Measurements from ENCODE around the gene UNC5A.

Gene UNC5A

GRCh38 chr5:176847148-176847547 lies 36.8 kb downstream of the UNC5A start:
- no peak for DNase-seq

- DNase-seq: no peak
These were observed 37.4 kb downstream of the UNC5A start for GRCh38 chr5:176847726-176848290.

DNA sequence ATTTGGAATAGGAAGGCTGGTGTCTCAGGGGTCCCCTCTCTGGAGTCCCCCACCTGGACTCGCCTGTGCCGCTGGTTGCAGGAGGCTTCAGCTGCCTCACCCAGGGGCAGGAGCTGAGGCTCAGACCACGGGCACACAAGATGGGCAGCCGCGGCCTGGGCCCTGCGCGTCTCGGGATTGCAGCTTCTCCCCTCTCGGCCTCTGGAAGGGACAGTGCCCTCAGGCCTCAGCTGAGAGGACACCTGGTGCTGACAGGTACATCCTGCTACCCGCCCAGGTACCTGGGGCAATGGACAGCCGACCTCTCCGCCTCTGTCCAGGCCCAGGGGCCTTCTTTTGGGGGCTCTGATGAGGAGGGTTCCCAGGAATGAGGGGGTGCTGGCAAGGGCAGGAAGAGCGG lies 38.3 kb downstream of the UNC5A start:
- no peak for DNase-seq

GRCh38 chr5:176849611-176850227 lies 39.4 kb downstream of the UNC5A start:
- no peak for DNase-seq

DNA sequence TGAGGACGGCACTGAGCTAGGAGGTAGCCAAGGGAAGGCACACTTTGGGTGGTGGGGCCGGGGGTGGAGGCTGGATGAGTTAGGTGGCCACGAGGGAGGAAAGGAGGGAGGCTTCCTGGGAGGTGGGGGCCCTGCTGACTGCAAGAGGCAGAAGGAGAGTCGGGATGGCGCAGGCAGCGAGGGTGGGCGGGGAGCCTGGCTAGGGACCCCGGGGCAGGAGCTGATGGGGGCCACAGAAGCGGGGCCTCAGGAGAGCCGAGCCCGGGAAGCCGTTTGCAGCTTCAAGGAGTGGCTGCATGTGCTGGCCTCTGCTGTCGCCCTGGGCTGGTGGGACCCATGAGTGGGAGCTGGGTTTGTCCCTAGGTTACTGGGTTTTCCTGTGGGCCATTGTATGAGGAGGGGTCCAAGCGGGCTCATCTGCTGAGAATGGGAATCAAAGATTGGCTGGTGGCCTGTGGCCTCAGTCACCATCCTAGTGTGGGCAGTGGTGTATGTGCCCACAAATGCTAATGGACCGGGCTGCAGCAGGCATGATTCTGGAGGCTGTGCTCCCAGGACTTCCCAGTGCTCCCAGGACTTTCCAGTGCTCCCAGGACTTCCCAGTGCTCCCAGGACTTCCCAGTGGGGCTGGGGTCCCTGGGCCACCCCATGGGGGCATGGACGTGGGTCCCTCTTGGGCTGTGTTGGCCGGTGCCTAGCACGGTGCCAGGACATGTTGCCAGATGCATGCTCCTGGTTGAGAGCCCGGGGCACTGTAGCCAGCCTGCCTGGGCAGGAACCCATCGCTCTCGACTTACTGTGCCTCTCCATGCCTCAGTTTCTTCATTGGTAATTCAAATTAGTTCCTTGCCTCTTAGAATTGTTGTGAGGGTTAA lies 40.2 kb downstream of the UNC5A start:
- DNase-seq: no peak

DNA sequence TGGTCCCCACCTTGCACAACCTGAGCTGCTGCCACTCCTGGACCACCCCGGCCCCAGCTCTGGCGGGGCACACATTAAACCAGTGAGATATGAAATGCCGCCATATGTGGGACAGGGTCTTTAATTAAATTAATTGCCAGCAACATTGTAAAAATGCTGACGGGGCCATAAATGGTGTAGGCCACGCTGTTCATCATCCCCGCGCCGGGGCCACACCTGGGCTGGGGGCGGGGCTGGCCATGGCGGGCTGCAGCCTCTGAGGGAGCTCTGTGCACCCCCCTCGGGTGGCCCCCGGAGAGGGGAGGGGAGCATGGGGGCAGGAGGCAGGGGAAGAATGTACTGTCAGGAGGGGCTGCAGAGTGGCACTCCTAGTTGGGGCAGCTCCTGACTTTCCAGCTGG lies 41.0 kb downstream of the UNC5A start:
- DNase-seq: no peak

- no peak for DNase-seq
These were observed 41.7 kb downstream of the UNC5A start for GRCh38 chr5:176851871-176852658.

DNA sequence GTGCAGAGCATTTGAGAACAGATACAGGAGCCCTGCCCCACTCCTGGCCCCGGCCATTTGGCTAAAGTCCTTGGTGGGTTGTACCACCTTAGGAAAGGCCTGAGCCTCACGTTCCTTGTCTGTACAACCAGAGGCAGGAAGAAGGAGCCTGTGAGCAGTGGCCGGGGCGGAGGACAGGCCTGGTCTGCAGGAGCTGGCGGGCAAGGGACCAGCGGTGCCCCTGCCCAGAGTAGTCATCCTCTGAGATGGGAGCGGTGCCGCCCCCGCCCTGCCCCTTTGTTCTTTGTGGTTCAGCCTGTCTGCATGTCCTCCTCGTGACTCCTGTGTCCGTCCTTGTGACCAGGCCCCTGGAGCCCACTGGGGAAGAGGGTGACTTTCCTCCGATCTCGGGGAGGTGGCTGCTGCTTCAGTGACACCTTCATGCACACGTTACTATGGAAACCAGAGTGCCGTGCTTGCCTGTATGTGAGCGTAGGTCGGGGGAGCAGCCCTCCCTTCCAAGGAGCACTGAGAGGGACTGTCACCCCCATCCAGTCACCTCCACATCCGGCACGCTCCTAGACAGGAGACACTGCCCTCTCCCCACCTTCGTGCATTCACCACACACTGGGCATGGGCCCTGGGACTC lies 42.9 kb downstream of the UNC5A start:
- no peak for DNase-seq

DNA sequence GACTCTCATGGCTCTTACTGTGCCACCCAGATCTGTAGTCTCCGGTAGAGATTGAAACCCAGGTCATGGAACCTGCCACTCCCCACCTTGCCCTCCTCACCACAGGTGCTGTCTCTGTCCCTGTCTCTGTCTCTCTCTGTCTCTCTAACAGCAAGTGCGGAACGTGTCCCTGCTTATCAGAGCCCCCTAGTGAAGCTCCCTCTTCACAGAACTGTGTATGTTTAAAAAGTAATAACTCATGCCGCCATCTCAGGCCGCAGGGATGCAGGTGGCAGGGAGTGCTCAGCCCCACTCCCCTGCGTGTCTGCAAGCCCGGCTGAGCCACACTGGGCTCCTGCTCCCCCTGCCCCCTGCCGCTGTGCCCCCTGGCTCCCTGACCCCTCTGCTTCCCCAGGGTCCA lies 43.8 kb downstream of the UNC5A start:
- DNase-seq: no peak

DNA sequence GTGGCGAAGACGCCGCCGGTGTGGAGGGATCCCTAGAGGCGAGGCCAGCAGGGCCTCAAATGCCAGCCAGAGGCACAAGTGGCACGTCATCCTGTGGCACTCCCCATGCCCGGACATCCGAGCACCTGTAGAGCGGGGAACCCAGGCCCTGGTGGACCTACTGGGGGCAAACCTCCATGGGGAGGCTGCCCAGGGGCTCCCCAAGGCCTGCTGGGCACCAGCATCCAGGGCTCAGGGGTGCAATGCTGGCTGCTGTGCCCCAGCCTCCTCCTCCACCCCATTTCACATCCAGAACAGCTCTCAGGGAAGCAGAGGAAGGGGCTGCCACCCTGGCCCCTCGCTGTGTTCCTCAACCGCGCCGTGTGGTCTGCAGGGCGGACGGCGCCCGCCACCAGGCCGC lies 45.2 kb downstream of the UNC5A start:
- DNase-seq: no peak

- no peak for DNase-seq
These were observed 46.4 kb downstream of the UNC5A start for GRCh38 chr5:176856746-176857145.

DNA sequence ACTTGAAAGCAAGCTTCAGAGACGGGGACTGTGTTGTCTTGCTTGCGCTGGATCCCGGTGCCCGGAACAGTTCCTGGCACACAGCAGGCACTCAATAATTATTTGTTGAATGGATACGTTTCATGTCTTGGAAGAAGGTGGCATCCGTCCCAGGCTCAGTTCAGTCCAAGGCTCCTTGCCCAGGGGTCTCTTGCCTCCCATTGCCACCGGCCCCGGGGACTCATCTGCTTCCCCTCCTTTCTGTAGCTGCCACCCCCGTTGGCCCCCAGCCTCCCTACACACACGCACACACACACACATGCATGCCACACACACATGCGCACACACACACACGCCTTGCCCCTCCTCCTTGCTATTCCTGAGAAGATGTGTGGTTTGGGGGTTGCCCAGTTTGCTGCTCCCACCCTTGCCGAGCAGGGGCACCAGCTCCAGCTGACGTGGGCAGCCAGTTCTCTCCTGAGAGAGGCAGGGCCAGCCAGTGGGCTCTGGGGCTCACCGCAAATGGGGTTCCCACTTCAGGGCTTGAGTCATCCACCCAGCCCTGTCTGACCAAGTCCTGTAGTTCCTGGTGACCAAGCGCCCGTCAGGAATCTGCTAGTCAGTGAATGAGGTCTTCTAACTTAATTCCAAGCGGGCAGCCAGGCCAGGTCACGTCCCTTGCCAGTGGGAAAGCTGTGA lies 47.0 kb downstream of the UNC5A start:
- DNase-seq: no peak

DNA sequence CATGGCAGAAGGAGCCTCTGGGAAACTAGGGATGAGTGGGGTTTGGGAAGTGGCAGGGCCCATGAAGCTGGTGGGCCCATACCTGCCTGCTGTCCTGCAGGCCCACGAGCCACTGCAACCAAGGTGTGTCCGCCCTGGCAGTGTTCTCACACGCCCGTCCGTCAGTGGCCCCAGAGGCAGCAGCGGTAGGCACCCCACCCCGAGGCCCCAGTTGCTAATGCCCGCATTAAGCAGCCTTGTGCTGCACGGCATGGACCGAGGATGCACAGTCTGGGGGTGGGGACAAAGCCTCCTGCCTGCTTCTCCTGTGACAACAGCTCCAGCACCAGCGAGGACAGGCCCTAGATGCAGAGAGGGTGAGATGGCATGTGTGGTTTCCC lies 47.5 kb downstream of the UNC5A start:
- no peak for DNase-seq

DNA sequence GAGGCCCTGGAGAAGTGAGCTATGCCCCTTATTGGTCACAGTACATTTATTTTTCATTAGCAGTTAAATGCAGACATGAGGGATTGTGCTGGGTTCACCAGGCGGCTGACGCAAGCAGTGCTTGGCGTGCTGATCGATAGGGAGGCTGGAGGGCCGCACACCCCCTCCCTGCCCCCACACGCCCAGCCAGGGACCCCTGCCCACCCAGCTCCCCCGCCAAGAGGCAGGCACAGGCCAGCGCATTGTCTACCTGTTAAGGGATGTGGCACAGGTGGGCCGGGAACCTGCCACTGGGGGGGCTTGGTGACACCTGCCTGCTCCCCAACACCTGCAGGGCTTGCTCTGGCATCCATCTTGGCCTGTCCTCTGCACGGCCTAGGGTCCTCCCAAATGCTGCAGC lies 49.6 kb downstream of the UNC5A start:
- no peak for DNase-seq

DNA sequence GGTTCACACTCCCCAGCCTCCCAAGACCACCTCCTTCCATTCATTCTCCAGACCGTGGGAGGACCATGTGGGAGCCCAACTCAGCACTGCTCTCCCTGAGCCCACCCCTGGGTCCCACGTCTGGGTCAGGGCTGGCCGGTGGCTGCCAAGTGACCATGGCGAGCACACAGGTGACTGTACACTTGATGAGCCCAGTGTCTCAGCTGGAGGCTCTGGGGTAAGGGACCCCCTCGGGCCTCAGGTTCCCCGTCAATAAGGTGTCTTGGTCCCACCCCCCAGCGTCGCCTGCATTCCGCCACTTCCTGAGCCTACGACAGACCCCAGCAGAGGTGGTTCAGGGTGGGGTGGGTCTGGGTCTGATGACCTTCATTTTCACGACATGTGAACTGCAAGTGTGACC lies 50.0 kb downstream of the UNC5A start:
- no peak for DNase-seq

DNA sequence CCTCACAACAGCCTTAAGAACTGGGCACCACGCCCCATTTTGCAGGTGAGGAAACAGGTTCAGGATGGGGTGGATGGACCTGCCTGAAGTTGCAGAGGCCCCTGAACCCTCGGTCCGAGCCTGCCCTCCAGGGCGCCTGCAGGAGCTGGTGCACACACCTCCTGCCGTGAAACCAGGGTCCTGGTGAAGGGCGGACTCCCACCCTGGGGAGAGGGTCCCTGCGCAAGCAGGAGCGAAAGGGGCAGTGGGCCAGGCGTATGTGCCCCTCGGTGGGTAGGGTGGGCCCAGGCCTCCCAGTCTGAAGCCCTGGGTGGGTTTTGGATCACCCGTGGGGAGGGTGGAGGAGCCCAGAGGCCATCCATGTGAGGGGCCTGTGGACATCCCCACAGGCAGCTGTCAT lies 50.9 kb downstream of the UNC5A start:
- DNase-seq: no peak

DNA sequence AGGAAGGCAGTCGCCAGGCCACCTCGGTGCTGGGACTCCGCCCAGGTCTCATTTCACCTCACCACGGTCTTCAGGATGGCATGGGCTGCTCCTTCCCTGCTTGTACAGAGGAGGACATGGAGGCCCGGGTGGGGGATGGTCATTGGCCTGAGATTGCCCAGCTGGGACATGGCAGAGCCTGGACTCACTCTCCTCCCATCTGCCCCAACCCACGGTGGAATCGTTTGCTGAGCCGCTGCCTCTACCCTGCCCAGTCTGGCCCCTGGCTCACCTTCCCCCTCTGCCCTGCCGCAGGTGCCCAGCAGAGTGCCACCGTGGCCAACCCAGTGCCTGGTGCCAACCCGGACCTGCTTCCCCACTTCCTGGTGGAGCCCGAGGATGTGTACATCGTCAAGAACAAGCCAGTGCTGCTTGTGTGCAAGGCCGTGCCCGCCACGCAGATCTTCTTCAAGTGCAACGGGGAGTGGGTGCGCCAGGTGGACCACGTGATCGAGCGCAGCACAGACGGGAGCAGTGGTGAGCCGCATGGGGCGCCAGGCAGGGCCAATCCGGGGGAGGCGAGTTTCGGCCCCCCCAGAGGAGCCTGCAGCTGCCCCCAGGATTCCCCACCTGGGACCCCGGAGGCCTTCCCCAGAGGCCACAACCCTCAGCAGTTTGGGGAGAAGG lies 52.1 kb downstream of the UNC5A start:
- no peak for DNase-seq

DNA sequence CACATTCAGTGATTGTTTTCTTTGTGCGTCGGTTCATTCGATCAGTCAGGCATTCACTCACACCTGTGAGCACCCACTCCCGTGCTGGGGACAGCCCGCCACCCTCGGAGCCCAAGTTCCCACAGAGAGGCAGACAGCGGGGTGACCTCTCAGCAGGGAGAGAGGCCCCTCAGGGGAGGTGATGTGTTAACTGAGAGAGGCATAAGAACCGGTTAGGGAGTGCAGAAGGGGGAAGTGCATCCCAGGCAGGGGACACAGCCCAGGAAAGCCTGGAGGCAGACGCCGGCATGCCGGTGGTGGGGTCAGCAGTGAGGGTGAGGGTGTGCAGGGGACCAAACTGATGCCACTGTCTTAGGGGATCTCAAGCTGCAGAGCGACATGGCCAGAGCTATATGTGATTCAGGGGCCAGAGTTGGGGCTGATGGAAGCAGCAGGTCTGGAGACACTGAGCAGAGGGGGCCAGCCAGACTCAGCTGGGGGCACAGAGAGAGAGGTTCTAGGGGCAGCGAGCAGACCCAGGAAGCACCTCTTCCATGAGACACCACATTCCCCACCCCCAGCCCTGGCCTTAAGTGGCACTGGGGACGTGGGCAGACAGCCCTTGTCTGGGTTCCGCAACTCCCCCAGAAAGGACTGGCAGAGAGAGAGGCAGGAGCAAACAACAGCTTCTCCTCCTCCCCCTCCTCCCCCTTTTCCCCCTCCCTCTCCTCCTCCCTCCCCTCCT lies 52.8 kb downstream of the UNC5A start:
- DNase-seq: no peak

- no peak for DNase-seq
These were observed 53.4 kb downstream of the UNC5A start for GRCh38 chr5:176863765-176864098.

GRCh38 chr5:176864755-176865154 lies 54.4 kb downstream of the UNC5A start:
- no peak for DNase-seq

DNA sequence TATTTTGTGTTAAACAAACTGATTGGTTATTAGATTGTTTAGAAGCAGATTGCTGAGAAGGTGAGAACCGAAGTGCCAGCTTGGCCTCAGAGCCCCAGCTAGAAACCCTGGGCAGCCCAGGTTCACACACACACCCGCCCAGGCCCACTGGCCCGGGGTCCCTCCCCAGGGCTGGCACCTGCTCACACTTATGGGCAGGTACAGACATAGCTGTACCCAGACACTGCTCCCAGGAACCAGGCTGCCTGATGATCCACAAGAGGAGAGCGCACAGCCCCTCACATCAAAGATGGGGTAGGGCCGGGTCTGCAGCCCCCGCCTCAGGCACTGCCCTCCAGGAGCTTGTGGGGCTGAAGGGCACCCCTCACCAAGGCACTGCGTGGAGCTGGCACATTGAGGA lies 55.6 kb downstream of the UNC5A start:
- DNase-seq: no peak
